ENCODE data around the gene ACTR2. TPM values are rescaled to one million over a fixed set of nuclear protein-coding genes. Genes with fewer than 3 reads are reported as not detected.
"Not testable (repeated sequence)": the region's sequence is repeated elsewhere in the genome, so short reads cannot be mapped to it uniquely, and the experiment has no call there.

The ACTR2 gene
- total RNA-seq, 2 donors from 2014 or later, result 254 to 256 TPM

DNA sequence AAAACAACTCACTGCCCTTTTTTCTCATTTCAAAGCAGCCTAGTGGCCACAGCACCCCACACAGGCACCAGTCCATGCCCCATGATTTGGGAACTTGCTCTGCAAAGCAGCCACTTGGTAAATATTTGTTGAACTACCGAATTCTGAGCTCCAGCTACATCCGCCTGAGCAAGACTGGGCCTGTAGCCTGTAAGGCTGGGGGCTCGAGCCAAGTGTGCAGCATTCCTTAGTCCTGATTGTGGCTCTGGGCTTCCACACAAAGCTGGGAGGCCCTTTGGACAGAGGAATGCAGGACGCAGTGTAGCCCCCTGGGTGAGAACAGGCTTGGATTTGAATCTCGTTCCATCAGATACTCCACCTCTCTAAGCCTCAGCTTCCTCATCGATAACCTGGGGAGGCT, 88.4 kb downstream of the ACTR2 start:
- no peak overlapping the region for H3K4me3 ChIP-seq (ENCODE audit: low read length)
- H3K27ac ChIP-seq (ENCODE audit: low read depth, low read length), result no peak overlapping the region
- 85 to 100% methylated on average over 2 to 6 of the region's 6 CpGs for WGBS, 2 experiments (ENCODE audit: insufficient coverage in 1 of 2, insufficient read length in 1 of 2)
- no peak for DNase-seq
- no peak overlapping the region for H3K9ac ChIP-seq (ENCODE audit: extremely low read depth, low read length, poor library complexity, severe bottlenecking)
- peaks cover 90% of the 10 kb centered on the region for H3K36me3 ChIP-seq (ENCODE audit: control insufficient read depth, insufficient read depth, low read length)
- Mint-ChIP-seq H3K4me1 (no peaks in the 10 kb centered on the region), H3K36me3 (ENCODE audit: low read depth) (peaks cover 83% of the 10 kb centered on the region), H3K9me3 (no peaks in the 10 kb centered on the region), H3K27ac (no peak overlapping the region), H3K27me3 (ENCODE audit: insufficient read depth) (no peaks in the 10 kb centered on the region), H3K4me3 (no peak overlapping the region)
- TF ChIP-seq, protein P1, sequence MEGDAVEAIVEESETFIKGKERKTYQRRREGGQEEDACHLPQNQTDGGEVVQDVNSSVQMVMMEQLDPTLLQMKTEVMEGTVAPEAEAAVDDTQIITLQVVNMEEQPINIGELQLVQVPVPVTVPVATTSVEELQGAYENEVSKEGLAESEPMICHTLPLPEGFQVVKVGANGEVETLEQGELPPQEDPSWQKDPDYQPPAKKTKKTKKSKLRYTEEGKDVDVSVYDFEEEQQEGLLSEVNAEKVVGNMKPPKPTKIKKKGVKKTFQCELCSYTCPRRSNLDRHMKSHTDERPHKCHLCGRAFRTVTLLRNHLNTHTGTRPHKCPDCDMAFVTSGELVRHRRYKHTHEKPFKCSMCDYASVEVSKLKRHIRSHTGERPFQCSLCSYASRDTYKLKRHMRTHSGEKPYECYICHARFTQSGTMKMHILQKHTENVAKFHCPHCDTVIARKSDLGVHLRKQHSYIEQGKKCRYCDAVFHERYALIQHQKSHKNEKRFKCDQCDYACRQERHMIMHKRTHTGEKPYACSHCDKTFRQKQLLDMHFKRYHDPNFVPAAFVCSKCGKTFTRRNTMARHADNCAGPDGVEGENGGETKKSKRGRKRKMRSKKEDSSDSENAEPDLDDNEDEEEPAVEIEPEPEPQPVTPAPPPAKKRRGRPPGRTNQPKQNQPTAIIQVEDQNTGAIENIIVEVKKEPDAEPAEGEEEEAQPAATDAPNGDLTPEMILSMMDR (conservative IDR thresholded peaks at IDR 0.05), result no peak
- no peaks in the 10 kb centered on the region for H3K27me3 ChIP-seq (ENCODE audit: control insufficient read depth, insufficient read depth, low read length, poor library complexity, severe bottlenecking)
- no peaks in the 10 kb centered on the region for H3K4me1 ChIP-seq (ENCODE audit: control insufficient read depth, insufficient read depth, low read length)
- no peaks in the 10 kb centered on the region for H3K9me3 ChIP-seq (ENCODE audit: control insufficient read depth, low read length)

DNA sequence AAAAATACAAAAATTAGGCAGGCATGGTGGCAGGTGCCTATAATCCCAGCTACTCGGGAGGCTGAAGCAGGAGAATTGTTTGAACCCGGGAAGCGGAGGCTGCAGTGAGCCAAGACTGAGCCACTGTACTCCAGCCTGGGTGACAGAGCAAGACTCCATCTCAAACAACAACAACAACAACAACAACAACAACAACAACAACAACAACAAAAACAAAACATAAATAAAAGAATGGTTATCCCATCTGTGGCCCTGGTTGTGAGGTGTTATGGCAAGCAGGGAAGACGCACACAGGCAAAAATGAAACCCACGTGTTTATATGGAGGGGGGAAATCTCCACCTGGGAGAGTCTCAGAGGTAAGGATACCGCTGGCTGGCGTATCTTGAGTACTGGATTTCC, 89.7 kb downstream of the ACTR2 start:
- not testable (repeated sequence) for H3K9me3 Mint-ChIP-seq; H3K4me1 Mint-ChIP-seq; H3K27ac Mint-ChIP-seq; H3K27ac ChIP-seq (ENCODE audit: low read depth, low read length); DNase-seq; H3K9me3 ChIP-seq (ENCODE audit: control insufficient read depth, low read length); H3K4me3 ChIP-seq (ENCODE audit: low read length); H3K27me3 ChIP-seq (ENCODE audit: control insufficient read depth, insufficient read depth, low read length, poor library complexity, severe bottlenecking); H3K27me3 Mint-ChIP-seq (ENCODE audit: insufficient read depth); H3K4me1 ChIP-seq (ENCODE audit: control insufficient read depth, insufficient read depth, low read length); H3K4me3 Mint-ChIP-seq; H3K9ac ChIP-seq (ENCODE audit: extremely low read depth, low read length, poor library complexity, severe bottlenecking)
- H3K36me3 Mint-ChIP-seq (ENCODE audit: low read depth), result peaks cover 76% of the 10 kb centered on the region
- peaks cover 79% of the 10 kb centered on the region for H3K36me3 ChIP-seq (ENCODE audit: control insufficient read depth, insufficient read depth, low read length)
- 96% methylated on average over 3 to 7 of the region's 7 CpGs for WGBS, 2 experiments (ENCODE audit: insufficient coverage in 1 of 2, insufficient read length in 1 of 2)

DNA sequence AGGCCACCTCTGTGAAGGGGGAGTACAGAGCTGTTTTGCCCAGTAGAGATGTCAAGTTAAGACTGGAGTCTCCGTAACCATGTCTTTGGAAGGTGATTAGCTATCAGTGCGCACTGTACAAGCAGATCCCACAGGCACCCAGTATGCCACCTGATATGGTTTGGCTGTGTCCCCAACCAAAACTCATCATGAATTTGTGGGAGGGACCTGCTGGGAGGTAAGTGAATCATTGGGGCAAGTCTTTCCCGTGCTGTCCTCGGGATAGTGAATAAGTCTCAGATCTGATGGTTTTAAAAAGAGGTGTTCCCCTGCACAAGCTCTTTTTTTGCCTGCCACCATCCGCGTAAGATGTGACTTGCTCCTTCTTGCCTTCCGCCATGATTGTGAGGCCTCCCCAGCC, 90.2 kb downstream of the ACTR2 start:
- no peak for DNase-seq
- TF ChIP-seq, protein P1 (conservative IDR thresholded peaks at IDR 0.05), result no peak
- WGBS, 2 experiments (ENCODE audit: insufficient coverage in 1 of 2, insufficient read length in 1 of 2), result 92 to 94% methylated on average over 7 of the region's 7 CpGs
- no peaks in the 10 kb centered on the region for H3K9me3 Mint-ChIP-seq
- H3K9me3 ChIP-seq (ENCODE audit: control insufficient read depth, low read length), result no peaks in the 10 kb centered on the region
- H3K27me3 ChIP-seq (ENCODE audit: control insufficient read depth, insufficient read depth, low read length, poor library complexity, severe bottlenecking), result no peaks in the 10 kb centered on the region
- H3K4me1 ChIP-seq (ENCODE audit: control insufficient read depth, insufficient read depth, low read length), result no peaks in the 10 kb centered on the region
- H3K9ac ChIP-seq (ENCODE audit: extremely low read depth, low read length, poor library complexity, severe bottlenecking), result no peak overlapping the region
- no peak overlapping the region for H3K4me3 Mint-ChIP-seq
- peaks cover 74% of the 10 kb centered on the region for H3K36me3 ChIP-seq (ENCODE audit: control insufficient read depth, insufficient read depth, low read length)
- H3K27me3 Mint-ChIP-seq (ENCODE audit: insufficient read depth), result no peaks in the 10 kb centered on the region
- H3K36me3 Mint-ChIP-seq (ENCODE audit: low read depth), result peaks cover 72% of the 10 kb centered on the region
- H3K4me1 Mint-ChIP-seq, result no peaks in the 10 kb centered on the region
- no peak overlapping the region for H3K27ac ChIP-seq (ENCODE audit: low read depth, low read length)
- H3K4me3 ChIP-seq (ENCODE audit: low read length), result no peak overlapping the region
- H3K27ac Mint-ChIP-seq, result no peak overlapping the region

DNA sequence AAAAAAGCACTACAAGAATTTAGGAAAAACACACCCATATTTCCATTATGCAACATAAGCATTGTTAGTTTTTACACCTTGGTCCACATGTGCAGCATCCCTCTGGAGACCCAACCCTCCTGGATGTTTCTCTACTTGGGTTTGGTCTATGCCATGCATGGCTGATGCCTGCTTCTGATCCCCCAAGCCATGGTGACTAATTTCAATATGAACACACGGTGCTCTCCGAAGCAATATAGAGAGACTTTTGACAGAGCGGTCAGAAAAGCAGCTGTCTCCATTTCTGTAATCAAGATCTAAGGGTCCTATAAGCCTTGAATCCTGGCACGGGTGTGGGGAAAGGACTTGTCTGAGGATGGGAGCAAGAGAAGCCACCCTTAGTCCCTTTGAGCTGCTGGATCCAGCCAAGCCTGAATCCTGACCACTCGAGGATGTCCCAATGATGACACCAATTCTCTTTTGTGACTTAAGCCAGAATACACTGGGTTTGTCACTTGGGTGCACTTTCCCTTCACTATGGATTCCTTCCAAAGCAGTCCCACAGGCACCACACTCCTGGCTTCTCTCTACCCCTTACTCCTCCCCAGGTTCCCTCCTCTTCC, 91.5 kb downstream of the ACTR2 start:
- H3K9ac ChIP-seq (ENCODE audit: extremely low read depth, low read length, poor library complexity, severe bottlenecking), result no peak overlapping the region
- no peaks in the 10 kb centered on the region for H3K9me3 ChIP-seq (ENCODE audit: control insufficient read depth, low read length)
- Mint-ChIP-seq H3K27ac (no peak overlapping the region), H3K9me3 (no peaks in the 10 kb centered on the region), H3K4me3 (no peak overlapping the region), H3K27me3 (ENCODE audit: insufficient read depth) (no peaks in the 10 kb centered on the region), H3K4me1 (no peaks in the 10 kb centered on the region), H3K36me3 (ENCODE audit: low read depth) (peaks cover 64% of the 10 kb centered on the region)
- no peak overlapping the region for H3K27ac ChIP-seq (ENCODE audit: low read depth, low read length)
- H3K4me3 ChIP-seq (ENCODE audit: low read length), result no peak overlapping the region
- peaks cover 66% of the 10 kb centered on the region for H3K36me3 ChIP-seq (ENCODE audit: control insufficient read depth, insufficient read depth, low read length)
- TF ChIP-seq, protein P1 (conservative IDR thresholded peaks at IDR 0.05), result no peak
- H3K27me3 ChIP-seq (ENCODE audit: control insufficient read depth, insufficient read depth, low read length, poor library complexity, severe bottlenecking), result no peaks in the 10 kb centered on the region
- no peak for DNase-seq
- WGBS, 2 experiments (ENCODE audit: insufficient coverage in 1 of 2, insufficient read length in 1 of 2), result 95 to 96% methylated on average over 5 of the region's 5 CpGs
- H3K4me1 ChIP-seq (ENCODE audit: control insufficient read depth, insufficient read depth, low read length), result no peaks in the 10 kb centered on the region
